AG04449 (cell line): Measurements from ENCODE around the gene HIVEP2.

Experiments used
- CTCF ChIA-PET: fragments of 350-600 bp; formaldehyde crosslinking; extraction: SDS; loops from one replicate; lab custom pipeline; 2021; ENCODE audit warnings: antibody characterized with exemption; lab: Yijun Ruan, JAX
- POLR2A ChIA-PET: fragments of 400-600, 350-600 bp; formaldehyde crosslinking; extraction: SDS; loops from one replicate; lab custom pipeline; 2020; ENCODE audit warnings: antibody characterized with exemption, inconsistent platforms; lab: Yijun Ruan, JAX
- DNase-seq: peaks from one replicate; pipeline ENCODE4 v3.0.0-alpha.2; 2010; ENCODE audit warnings: low read depth, low spot score
- H3K4me3 ChIP-seq: 2 replicates; pipeline ENCODE4 v1.5.1; 2011; ENCODE audit warnings: low read depth, mild to moderate bottlenecking, control low read depth, low read length
- TF ChIP-seq, protein P1 (sequence below): IDR thresholded peaks from one replicate; pipeline ENCODE4 v1.5.1; 2011; ENCODE audit warnings: mild to moderate bottlenecking, moderate library complexity, low read length, control low read depth, inconsistent platforms; ENCODE audit not compliant: insufficient read depth; ENCODE audit errors: missing control alignments

Gene HIVEP2

DNA sequence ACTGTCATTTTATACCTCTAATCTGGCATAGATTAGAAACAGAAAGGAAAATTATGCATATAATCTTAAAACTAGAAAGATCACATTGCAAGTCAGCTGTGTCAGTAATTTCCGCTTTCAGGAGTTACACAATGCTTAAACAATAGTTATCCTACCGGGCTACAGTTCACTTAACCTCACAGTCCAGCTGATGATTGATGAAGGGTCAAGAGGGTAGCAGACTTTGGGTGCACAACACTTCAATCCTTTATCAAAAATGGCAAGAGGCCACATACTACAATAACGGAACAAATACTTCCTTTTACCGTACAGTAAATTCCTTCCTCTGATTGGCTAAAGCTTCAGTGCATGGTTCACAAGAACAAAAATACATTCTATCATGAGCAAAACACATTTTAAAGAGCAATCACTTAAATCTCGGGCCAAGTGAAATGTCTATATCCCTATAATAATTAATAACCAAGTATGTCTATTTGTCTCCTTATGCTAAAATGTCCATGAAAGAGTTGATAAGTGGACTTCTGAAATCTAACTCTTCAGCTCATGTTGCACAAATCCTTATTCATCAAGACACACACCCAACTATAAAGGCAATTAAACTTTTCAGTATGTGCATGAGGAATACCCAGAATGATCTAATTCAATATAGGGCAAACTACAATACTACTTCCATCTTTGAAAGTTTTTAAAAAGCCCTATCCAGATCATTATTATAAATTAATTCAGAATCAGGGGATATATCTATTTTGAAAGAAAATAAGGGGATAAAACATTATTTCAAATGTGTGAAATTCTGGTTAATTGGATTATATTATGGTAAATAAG, 76.8 kb downstream of the HIVEP2 start:
- TF ChIP-seq, protein P1, sequence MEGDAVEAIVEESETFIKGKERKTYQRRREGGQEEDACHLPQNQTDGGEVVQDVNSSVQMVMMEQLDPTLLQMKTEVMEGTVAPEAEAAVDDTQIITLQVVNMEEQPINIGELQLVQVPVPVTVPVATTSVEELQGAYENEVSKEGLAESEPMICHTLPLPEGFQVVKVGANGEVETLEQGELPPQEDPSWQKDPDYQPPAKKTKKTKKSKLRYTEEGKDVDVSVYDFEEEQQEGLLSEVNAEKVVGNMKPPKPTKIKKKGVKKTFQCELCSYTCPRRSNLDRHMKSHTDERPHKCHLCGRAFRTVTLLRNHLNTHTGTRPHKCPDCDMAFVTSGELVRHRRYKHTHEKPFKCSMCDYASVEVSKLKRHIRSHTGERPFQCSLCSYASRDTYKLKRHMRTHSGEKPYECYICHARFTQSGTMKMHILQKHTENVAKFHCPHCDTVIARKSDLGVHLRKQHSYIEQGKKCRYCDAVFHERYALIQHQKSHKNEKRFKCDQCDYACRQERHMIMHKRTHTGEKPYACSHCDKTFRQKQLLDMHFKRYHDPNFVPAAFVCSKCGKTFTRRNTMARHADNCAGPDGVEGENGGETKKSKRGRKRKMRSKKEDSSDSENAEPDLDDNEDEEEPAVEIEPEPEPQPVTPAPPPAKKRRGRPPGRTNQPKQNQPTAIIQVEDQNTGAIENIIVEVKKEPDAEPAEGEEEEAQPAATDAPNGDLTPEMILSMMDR, result no peak
- ChIA-PET POLR2A (no interaction called here), CTCF (interaction anchor here (0.8 to 1.3 kb wide), 2 partner anchors 26 to 560 kb away, joined by 3 to 4 read pairs; no protein-coding TSS in a partner anchor)
- DNase-seq, result no peak
- H3K4me3 ChIP-seq, result no peak overlapping the region

DNA sequence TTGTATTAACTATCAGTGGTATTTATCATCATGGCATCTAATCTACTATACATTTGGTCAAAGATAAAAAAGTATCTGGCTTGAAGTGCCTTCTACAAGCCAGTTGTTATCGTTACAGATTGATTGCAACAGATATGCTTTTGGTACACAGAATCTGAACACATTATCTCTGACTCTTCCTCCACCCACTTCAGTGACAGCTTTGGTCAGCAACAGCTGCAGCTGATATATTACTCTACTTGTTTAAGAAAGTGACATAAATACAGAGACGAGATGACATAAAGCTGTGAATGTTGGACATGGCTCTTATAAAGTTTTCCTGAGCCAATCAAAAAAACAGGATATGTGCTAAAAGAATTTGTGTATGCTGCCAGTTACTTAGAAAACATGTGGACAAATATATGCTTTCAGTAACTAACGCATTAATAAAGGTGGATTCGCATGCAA, 77.6 kb downstream of the HIVEP2 start:
- POLR2A ChIA-PET, result no interaction called here
- CTCF ChIA-PET, result interaction anchor here (1.3 kb wide), 1 partner anchor 25 kb away, joined by 3 read pairs; no protein-coding TSS in a partner anchor
- TF ChIP-seq, protein P1, result no peak
- no peak overlapping the region for H3K4me3 ChIP-seq
- no peak for DNase-seq

DNA sequence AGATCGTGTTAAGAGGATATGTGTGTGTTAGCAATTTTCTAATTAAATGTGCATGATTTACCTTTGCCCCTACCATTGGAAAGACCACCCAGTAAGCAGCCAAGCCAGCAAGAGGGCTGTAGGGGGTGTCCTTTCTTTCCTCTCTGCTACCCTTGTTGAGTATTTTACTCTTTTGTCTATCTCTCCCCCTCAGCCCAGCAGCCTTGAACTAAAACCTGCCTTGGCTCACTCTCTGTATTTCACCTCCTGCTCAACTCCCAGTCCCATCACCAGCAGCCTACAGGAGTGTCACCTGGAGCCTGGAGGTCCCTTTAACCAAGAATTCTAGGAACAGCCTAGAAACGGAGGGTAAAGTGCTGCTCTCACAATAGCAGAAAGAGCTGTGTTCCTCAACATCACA, 81.0 kb downstream of the HIVEP2 start:
- no peak overlapping the region for H3K4me3 ChIP-seq
- TF ChIP-seq, protein P1, result no peak
- DNase-seq, result no peak
- POLR2A ChIA-PET, result no interaction called here
- CTCF ChIA-PET, result interaction anchor here (1.0 kb wide), 1 partner anchor 9 kb away, joined by 3 read pairs; no protein-coding TSS in a partner anchor

DNA sequence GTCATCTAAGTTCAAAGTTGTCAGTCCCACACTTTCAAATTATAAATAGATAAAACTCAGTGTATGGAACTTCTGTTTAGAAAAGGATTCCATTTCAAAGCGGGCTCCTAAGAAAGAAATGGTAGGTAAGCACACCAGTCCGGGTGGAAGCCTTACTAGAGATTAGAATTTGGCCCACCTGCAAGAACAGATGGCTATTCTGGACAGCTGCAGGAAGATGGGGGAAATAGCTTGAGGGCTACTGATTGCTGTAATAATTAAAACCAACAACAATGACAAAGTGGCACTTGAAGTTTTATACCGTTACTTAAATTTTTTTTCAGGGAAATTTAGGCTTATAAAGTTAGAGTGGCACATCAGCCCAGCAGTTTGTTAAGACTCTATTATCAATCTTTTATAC, 83.3 kb downstream of the HIVEP2 start:
- no peak overlapping the region for H3K4me3 ChIP-seq
- TF ChIP-seq, protein P1, result no peak
- ChIA-PET POLR2A (no interaction called here), CTCF (no interaction called here)
- no peak for DNase-seq

DNA sequence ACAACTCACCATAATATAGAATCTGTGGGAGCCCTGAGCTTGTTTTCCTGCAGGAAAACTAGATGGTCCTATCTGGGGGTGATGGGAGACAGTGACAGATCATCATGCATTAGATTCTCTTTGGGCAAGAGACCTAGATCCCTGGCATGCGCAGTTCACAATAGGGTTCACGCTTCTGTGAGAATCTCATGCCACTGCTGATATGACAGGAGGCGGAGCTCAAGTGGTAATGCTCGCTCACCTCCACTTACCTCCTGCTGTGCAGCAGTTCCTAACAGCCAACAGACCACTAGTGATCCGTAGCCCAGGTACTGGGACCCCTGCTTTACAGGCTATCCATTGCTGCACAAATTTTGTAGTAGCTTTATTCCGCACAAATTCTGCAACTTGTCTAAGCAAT, 84.5 kb downstream of the HIVEP2 start:
- ChIA-PET CTCF (interaction anchor here (1.4 kb wide), 1 partner anchor 35 kb away, joined by 3 read pairs; no protein-coding TSS in a partner anchor), POLR2A (no interaction called here)
- no peak overlapping the region for H3K4me3 ChIP-seq
- no peak for DNase-seq
- TF ChIP-seq, protein P1, result no peak

DNA sequence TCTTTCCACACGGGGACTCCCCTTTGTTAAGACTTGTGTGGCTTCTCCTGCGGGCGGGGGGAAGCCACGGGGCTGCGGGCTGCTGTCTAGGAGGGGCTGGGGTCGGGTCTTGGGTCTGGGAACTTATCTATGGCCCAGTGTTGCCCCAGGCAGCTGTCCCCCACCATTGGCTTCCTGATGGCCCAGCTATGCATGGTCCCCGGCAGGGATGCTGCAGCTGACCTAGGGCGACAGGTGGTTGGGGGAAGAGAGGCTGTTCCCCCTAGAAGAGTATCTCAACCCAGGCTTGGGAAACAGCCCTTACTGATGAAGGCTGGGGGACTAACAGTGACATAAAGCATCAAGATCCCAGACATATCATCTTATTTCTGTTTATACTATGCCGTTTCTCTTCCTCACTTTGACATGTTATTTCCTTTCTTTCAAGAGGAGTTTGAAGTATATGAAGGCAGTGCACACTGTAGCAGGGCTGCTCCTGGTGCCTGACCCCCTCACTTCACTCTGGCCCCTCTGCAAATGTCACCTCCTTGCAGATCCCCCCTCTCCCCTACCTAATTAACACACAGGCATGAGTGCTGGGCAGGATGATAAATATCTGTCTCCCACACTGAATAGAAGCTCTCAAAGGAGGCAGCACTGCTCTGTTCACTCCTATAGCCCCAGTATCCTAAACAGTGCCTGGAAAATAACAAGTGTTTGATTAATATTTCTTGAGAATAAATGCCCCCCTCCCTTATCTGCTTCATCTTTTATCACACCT, 87.0 kb downstream of the HIVEP2 start:
- ChIA-PET POLR2A (no interaction called here), CTCF (no interaction called here)
- H3K4me3 ChIP-seq, result no peak overlapping the region
- no peak for DNase-seq
- TF ChIP-seq, protein P1, result no peak
